K562 (cell line): ENCODE measurements around the gene ZKSCAN5. TPM values are rescaled to one million over a fixed set of nuclear protein-coding genes. Genes with fewer than 3 reads are reported as not detected.
A peak's percentile ranks its signal among the peaks of the same experiment; 100 is the strongest.

Experiments used
- CSDE1 ChIP-seq, 2 experiments: fragments of 450-650 bp; IDR thresholded peaks; 2 replicates each; pipeline ENCODE4 v1.6.1; 2016; ENCODE audit warnings: mild to moderate bottlenecking in 1 of 2
- JUND ChIP-seq, 2 experiments: IDR thresholded peaks; 2 replicates in 1 of 2; 3 replicates in 1 of 2; pipeline ENCODE4 v1.6.1; 2011; ENCODE audit warnings: borderline replicate concordance in 2 of 2, low read depth in 2 of 2, low read length in 2 of 2, improper control_type of control experiment in 1 of 2, missing biosample characterization in 1 of 2, missing genetic modification characterization in 1 of 2, missing genetic modification reagents in 1 of 2
- POU5F1 ChIP-seq: fragments of 150-350 bp; IDR thresholded peaks from 2 replicates; pipeline ENCODE4 v1.6.1; 2014; ENCODE audit warnings: borderline replicate concordance, low read length, low read depth, mild to moderate bottlenecking; ENCODE audit not compliant: partially characterized antibody
- SMARCA5 ChIP-seq: fragments of 450-650 bp; IDR thresholded peaks from 2 replicates; pipeline ENCODE4 v1.6.1; 2016
- TAF9B ChIP-seq: fragments of 450-650 bp; IDR thresholded peaks from 2 replicates; pipeline ENCODE4 v1.6.1; 2018; ENCODE audit warnings: mild to moderate bottlenecking; ENCODE audit not compliant: partially characterized antibody
- TFAM ChIP-seq: fragments of 250-450 bp; sonication (Bioruptor Pico); conservative IDR thresholded peaks from 2 replicates; pipeline ENCODE4 v1.5.0; 2021; ENCODE audit warnings: mild to moderate bottlenecking, moderate library complexity
- YBX1 ChIP-seq: fragments of 450-650 bp; IDR thresholded peaks from 2 replicates; pipeline ENCODE4 v1.7.1; 2016; ENCODE audit warnings: mild to moderate bottlenecking
- ZNF174 ChIP-seq: fragments of 250-450 bp; sonication (Bioruptor Pico); IDR thresholded peaks from 2 replicates; pipeline ENCODE4 v1.4.0; 2020; ENCODE audit warnings: mild to moderate bottlenecking
- ZNF696 ChIP-seq: fragments of 250-450 bp; sonication (Bioruptor Pico); conservative IDR thresholded peaks from 2 replicates; pipeline ENCODE4 v1.4.0; 2020; ENCODE audit warnings: mild to moderate bottlenecking, moderate library complexity
- ZSCAN32 ChIP-seq: fragments of 450-650 bp; formaldehyde crosslinking; IDR thresholded peaks from 2 replicates; pipeline ENCODE4 v1.4.0; 2020; ENCODE audit warnings: mild to moderate bottlenecking, moderate library complexity
- polyA plus RNA-seq, 8 experiments: library from polyadenylated mRNA; depleted of rRNA in 4 of 8; stranded (reverse) in 5 of 8; unstranded in 3 of 8; fragments of >200 nt; fragmentation: Nextera tagmentation in 2 of 8; fragmentation: Illumina TruSeq in 1 of 8; extraction: Ambion mirVana in 2 of 8; extraction: Trizol in 1 of 8; gene quantifications; 2 replicates each; pipeline versions ENCODE4 v1.2.1 to v1.2.3, GENCODE V29; 2011 to 2014; ENCODE audit warnings: inconsistent platforms in 1 of 8, missing spikeins in 1 of 8
- total RNA-seq, 7 experiments: library from RNA; depleted of rRNA in 6 of 7; stranded (reverse); fragments of >200 nt in 6 of 7; fragmentation: Illumina TruSeq in 2 of 7; extraction: Trizol in 2 of 7; gene quantifications; 2 replicates each; pipeline versions ENCODE4 v1.2.1 to v1.2.3, GENCODE V29; 2011 to 2021; ENCODE audit warnings: low replicate concordance in 1 of 7
- TF ChIP-seq, protein P1 (sequence below): sonication (generic); formaldehyde crosslinking; IDR thresholded peaks from 2 replicates; pipeline ENCODE4 v1.8.0; 2022; ENCODE audit warnings: mild to moderate bottlenecking, low read depth, missing genetic modification reagents
- TF ChIP-seq, protein P2 (sequence below): fragments of 450-650 bp; IDR thresholded peaks from 2 replicates; pipeline ENCODE4 v1.6.1; 2016
- TF ChIP-seq, protein P3 (sequence below): fragments of 450-650 bp; IDR thresholded peaks from 2 replicates; pipeline ENCODE4 v1.6.1; 2016; ENCODE audit warnings: borderline replicate concordance
- TF ChIP-seq, protein P4 (sequence below), 2 experiments: fragments of 150-350 bp in 1 of 2; IDR thresholded peaks; 2 replicates each; pipeline ENCODE4 v1.6.1; 2012 to 2016; ENCODE audit warnings: low read depth in 2 of 2, low read length in 2 of 2, mild to moderate bottlenecking in 1 of 2, moderate library complexity in 1 of 2
- TF ChIP-seq, protein P5 (sequence below), 2 experiments: fragments of 450-650 bp; conservative IDR thresholded peaks; 2 replicates each; pipeline ENCODE4 v1.6.1; 2017; ENCODE audit warnings: mild to moderate bottlenecking in 2 of 2, moderate library complexity in 2 of 2

The ZKSCAN5 gene
- total and polyA plus RNA-seq, 9 of the 15 experiments (the other 6 are each of a cell fraction or from before 2014, with no cell fraction given): 4.2 to 19.0 (median 15.0) TPM

DNA sequence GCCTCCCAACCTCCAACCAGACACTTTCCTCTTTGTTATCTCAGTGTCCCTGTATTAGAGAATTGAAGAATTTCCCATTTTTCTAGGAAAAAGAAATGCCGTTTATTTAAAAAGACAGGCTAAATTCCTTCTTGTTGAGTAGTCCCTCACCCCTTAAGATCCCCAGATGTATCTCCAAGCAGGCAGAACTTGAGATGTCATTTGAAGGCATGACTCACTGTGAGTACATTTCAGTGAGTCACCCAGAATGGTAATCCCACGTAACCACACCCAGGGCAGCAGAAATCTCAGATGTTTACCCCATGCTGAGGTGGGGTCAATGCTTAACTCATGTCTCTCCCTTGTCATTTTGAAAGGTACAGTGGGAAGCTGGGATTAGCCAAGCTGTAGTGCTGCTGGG is 58.4 kb downstream of the ZKSCAN5 start (continued):
- TF ChIP-seq SMARCA5 (no peak), CSDE1 (IDR thresholded peaks at IDR 0.05) (0 out of 4 replicates have a peak, but pooled peaks of 1 of the 2 experiments have one; percentile 1), POU5F1 (no peak), TAF9B (peak; percentile 82), TFAM (no peak), ZSCAN32 (no peak), ZNF696 (no peak), YBX1 (no peak), ZNF174 (CRISPR knock-in tag) (no peak), JUND (IDR thresholded peaks at IDR 0.05; ENCODE audit: borderline replicate concordance, low read depth, low read length) (peak; percentile 99), JUND (tag; IDR thresholded peaks at IDR 0.05; ENCODE audit: borderline replicate concordance, low read depth, low read length) (peak; percentile 98)
- TF ChIP-seq, protein P1, sequence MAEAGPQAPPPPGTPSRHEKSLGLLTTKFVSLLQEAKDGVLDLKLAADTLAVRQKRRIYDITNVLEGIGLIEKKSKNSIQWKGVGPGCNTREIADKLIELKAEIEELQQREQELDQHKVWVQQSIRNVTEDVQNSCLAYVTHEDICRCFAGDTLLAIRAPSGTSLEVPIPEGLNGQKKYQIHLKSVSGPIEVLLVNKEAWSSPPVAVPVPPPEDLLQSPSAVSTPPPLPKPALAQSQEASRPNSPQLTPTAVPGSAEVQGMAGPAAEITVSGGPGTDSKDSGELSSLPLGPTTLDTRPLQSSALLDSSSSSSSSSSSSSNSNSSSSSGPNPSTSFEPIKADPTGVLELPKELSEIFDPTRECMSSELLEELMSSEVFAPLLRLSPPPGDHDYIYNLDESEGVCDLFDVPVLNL (CRISPR knock-in tag): no peak
- TF ChIP-seq, protein P2, sequence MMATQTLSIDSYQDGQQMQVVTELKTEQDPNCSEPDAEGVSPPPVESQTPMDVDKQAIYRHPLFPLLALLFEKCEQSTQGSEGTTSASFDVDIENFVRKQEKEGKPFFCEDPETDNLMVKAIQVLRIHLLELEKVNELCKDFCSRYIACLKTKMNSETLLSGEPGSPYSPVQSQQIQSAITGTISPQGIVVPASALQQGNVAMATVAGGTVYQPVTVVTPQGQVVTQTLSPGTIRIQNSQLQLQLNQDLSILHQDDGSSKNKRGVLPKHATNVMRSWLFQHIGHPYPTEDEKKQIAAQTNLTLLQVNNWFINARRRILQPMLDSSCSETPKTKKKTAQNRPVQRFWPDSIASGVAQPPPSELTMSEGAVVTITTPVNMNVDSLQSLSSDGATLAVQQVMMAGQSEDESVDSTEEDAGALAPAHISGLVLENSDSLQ: peak; percentile 65
- TF ChIP-seq, protein P3, sequence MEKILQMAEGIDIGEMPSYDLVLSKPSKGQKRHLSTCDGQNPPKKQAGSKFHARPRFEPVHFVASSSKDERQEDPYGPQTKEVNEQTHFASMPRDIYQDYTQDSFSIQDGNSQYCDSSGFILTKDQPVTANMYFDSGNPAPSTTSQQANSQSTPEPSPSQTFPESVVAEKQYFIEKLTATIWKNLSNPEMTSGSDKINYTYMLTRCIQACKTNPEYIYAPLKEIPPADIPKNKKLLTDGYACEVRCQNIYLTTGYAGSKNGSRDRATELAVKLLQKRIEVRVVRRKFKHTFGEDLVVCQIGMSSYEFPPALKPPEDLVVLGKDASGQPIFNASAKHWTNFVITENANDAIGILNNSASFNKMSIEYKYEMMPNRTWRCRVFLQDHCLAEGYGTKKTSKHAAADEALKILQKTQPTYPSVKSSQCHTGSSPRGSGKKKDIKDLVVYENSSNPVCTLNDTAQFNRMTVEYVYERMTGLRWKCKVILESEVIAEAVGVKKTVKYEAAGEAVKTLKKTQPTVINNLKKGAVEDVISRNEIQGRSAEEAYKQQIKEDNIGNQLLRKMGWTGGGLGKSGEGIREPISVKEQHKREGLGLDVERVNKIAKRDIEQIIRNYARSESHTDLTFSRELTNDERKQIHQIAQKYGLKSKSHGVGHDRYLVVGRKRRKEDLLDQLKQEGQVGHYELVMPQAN: no peak
- TF ChIP-seq, protein P4, sequence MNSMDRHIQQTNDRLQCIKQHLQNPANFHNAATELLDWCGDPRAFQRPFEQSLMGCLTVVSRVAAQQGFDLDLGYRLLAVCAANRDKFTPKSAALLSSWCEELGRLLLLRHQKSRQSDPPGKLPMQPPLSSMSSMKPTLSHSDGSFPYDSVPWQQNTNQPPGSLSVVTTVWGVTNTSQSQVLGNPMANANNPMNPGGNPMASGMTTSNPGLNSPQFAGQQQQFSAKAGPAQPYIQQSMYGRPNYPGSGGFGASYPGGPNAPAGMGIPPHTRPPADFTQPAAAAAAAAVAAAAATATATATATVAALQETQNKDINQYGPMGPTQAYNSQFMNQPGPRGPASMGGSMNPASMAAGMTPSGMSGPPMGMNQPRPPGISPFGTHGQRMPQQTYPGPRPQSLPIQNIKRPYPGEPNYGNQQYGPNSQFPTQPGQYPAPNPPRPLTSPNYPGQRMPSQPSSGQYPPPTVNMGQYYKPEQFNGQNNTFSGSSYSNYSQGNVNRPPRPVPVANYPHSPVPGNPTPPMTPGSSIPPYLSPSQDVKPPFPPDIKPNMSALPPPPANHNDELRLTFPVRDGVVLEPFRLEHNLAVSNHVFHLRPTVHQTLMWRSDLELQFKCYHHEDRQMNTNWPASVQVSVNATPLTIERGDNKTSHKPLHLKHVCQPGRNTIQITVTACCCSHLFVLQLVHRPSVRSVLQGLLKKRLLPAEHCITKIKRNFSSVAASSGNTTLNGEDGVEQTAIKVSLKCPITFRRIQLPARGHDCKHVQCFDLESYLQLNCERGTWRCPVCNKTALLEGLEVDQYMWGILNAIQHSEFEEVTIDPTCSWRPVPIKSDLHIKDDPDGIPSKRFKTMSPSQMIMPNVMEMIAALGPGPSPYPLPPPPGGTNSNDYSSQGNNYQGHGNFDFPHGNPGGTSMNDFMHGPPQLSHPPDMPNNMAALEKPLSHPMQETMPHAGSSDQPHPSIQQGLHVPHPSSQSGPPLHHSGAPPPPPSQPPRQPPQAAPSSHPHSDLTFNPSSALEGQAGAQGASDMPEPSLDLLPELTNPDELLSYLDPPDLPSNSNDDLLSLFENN (IDR thresholded peaks at IDR 0.05; ENCODE audit: low read depth in 2 of 2, low read length in 2 of 2): peak in 1 of 2 experiments; percentile 68; a peak in 1 of 4 replicates
- TF ChIP-seq, protein P5, sequence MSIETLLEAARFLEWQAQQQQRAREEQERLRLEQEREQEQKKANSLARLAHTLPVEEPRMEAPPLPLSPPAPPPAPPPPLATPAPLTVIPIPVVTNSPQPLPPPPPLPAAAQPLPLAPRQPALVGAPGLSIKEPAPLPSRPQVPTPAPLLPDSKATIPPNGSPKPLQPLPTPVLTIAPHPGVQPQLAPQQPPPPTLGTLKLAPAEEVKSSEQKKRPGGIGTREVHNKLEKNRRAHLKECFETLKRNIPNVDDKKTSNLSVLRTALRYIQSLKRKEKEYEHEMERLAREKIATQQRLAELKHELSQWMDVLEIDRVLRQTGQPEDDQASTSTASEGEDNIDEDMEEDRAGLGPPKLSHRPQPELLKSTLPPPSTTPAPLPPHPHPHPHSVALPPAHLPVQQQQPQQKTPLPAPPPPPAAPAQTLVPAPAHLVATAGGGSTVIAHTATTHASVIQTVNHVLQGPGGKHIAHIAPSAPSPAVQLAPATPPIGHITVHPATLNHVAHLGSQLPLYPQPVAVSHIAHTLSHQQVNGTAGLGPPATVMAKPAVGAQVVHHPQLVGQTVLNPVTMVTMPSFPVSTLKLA (conservative IDR thresholded peaks at IDR 0.05): peak in 1 of 2 experiments; percentile 81; a peak in 2 of 4 replicates
